GM21786 (cell line): ENCODE data around the gene DEPDC5.

Experiments used
- ATAC-seq: cut with Tn5 transposase; IDR thresholded peaks from one replicate; pipeline ENCODE4 v1.9.1; 2021; ENCODE audit not compliant: unreplicated experiment

DEPDC5 gene

DNA sequence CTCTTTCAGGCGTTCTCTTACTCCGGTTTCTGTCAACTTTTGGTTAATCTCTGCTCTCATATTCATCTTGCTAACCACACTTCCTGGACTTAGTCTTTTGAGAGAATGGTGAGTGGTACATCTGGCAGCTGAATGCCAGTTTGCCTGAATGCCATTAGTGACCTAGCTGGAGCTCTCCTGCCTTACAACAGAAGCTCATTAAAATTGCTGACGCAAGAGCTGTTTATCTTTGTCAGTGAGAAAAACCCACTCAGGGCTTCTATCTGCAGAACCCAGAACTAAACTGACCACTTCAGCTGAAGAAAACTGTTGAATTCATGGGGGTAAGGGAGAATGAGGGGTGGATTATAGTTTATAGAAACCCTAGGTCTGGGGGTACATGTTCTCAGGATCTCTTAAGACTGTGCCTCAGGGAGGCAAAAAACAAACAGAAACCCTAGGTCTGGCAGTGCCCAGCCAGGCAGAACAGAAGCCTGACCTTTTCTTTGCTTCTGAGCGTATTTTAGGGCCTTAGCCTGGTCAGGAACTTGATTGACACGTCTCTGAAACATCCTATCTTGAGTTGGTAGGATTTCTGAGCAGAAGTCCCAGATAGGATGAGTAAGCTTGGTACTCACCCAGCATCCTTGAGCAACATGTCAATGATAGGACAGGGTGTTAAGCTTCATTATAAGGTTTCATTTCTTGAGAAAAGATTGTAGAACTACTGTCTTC lies 137.7 kb downstream of the DEPDC5 start:
- ATAC-seq: no peak

DNA sequence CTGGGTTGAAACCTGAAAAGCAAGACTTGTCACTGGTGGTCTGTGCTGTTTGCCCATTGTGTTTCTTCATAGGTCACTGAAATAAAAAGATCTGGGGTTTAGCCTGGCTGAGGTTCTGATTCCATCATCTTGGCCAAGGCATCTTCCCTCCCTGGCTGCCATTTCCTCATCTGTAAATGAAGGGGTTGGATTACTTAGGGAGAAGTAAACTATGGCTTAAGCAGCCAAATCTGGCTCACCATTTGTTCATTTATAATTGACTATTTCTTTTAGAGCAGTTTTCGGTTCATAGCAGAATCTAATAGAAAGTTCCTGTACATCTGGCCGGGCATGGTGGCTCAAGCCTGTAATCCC lies 138.2 kb downstream of the DEPDC5 start:
- ATAC-seq: no peak

DNA sequence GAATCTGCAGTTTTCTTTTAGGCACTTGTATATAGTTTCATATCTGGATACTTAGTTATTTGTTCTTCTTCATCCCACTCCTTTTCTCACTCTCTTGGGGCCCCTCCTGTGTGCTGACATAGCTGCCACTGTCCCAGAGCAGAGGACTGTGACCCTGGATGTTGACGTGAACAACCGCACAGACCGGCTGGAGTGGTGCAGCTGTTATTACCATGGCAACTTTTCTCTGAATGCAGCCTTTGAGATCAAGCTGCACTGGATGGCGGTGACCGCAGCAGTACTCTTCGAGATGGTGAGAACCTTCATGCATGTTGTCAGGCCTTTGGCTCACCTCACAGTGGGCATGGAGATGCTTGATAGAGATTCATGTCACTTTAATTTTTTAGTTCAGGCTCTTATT lies 139.6 kb downstream of the DEPDC5 start:
- no peak for ATAC-seq

DNA sequence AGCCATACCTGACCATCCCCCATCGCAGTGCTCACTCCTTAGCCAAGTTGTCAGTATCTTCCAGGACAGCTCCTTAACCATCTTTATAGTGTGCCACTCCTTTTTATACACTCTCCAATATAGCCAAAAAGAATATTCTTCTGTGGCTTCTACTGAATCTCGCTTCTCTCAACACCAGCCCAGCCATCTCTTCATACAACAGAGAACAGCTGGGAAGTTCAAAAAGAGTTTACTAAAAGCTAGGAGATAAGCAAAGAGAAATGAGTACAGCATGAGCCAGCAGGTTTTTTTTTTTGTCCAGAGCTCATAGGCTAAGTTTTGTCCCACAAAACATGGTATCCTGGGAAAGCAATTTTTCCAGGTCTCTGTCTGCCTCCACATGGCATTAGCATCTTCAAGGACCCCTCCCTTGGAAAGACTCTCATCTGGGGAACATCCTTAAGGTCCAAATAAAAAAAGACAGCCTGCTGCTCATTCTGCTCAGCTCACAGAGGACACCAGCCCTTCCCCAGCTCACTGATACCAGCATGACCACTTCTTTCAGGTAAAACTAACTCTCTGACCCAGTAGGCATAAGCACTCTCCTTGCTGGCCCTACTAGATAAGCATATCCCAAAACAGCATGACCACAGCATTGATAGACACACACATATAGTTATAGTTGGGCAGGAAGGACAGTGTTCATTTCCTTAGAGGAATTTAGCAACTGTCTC lies 141.7 kb downstream of the DEPDC5 start:
- no peak for ATAC-seq

DNA sequence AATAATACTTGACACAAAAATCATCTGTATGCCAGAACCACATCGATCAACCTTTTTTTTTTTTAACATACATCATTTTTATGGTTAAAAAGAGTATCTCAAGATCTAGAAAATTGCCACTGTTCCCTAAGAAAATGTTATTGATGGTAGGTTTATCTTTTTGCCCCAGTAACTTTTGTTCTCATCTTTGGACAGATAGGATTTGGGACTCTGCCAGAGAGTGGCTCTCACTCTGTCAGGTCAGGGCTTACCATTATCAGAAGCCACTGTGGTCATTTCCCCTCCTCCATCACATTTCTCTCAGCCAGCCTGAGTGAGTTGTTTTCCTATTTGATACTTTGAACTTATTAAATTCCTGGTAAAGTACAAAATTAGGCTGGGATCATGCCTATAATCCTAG lies 142.7 kb downstream of the DEPDC5 start:
- ATAC-seq: no peak

DNA sequence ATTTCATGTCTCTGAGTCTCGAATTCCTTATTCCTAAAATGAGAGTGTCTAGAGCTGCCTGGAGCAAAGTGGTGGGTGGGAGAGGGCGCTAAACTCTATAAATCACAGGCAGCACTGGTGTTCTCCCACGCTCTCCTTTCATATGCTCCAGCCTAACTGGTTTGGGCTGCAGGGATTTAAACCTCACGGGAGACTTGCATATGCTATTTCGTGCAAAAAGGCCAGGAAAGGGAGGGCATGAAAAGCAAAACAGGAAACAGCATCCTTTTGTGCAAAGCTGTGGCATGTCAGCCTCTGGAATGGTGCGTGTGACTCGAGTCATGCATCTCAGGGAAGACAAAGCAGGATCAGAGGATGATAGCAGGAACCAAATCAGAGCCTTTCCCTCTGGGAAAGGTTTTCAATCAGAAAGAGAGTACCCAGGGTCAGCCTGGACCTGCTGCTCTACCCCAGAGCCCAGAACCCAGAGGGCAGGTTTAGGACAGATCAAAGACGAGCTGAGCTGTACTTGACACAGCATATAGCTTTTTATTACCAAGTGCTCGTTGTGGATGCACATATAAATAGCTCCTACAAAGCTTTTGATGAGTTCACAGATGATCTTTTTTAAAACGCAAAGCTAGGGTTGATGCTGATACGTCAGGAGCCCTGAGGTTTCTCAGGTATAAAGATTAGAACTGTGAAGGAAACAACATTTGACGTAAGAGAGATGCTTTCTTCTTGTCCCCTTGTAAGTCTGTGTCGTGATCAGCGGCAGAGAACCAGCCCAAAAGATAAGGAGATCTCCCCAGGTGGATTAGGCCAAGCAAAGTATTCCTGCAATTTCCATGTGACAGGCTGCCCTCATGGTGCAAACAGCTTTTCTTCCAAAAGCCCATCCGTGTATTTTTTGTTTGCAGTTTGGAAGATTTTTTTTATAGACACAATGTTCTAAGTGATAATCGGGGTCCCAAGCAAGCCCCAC lies 144.3 kb downstream of the DEPDC5 start:
- no peak for ATAC-seq

DNA sequence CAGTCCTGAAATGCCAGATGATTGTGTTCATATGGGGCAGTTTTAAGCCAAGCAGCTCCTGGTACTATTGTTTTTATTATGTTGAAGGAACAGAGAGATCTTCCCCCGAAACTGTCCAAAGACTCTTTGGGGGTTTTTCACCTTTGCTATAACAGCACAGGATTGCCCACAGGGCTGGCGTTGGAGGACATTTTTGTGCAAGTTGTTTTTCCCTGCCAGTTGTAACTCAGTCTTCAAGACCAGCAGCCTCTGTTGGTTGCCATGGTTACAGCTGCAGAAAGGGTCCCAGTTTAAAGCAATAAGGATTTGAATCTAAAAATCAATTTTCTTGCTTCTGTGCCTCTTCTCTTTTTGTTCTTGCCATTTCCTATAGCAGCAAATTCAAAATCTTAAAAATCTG lies 145.1 kb downstream of the DEPDC5 start:
- no peak for ATAC-seq

DNA sequence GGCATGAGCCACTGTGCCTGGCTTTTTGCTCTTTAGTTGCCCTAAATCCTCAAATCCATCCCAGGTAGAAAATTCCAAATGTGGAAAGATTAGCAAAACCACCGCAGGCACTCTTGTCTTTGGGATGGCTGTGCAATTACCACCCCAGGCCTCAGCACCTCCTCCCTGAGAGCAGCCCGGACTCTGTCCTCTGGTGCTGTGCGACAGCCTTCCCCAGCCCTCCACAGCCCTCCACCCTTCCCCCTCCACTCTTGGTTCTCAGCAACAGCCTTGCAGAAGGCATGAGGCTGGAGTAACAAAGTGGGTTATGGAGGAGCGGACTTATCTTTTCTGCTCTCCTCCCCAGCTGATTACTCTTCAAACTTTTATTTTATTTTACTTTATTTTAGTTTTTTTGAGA lies 145.8 kb downstream of the DEPDC5 start:
- ATAC-seq: no peak

DNA sequence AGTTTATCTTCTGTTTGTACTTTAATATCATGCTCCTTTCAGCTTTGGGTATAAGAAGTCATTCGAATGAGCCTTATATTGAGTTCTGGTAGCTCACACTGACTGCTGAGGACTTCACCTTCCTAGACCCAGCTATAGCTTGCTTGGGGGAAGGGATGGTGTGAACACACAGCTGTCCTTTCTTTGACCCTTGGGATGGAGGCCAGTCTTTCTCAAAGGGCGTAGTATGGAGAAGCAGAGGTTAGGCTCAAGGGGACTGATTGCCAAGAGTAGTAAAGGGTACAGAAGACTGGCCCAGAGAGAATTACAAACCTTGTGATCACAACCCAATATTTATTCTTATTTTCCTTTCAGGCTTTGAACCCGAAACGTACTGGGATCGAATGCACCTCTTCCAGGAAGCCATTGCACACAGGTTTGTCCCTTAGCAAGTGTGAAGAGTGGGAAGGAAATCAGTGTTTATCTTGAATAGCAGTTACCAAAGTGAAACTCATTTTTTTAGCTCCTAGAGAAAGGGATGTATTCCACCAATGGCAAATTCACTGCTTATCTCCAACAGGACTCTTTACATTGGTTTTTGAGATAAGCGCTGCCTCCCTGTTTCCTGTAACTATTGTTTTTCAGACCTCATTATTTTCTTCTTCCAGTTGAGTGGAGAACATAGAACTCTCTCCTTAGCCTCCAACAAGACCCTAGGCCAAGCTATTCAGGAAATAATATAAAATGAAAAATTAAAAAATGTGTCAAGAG lies 147.7 kb downstream of the DEPDC5 start:
- no peak for ATAC-seq

DNA sequence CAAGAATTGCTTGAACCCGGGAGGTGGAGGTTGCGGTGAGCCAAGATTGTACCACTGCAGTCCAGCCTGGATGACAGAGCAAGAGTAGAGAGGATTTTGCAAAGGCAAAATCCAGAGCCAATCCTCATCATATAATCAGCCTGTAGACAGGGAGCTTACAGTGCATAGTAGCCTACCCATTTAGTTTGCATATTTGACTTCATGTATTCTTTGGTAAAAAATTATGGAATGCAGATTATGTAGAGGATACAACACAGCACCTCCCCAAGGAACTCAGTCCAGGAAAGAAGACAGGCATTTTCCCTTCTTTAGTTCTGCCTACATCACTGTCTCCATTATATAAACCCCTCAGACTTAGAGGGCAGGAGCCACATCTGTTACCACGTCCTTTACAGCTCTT lies 150.8 kb downstream of the DEPDC5 start:
- no peak for ATAC-seq

DNA sequence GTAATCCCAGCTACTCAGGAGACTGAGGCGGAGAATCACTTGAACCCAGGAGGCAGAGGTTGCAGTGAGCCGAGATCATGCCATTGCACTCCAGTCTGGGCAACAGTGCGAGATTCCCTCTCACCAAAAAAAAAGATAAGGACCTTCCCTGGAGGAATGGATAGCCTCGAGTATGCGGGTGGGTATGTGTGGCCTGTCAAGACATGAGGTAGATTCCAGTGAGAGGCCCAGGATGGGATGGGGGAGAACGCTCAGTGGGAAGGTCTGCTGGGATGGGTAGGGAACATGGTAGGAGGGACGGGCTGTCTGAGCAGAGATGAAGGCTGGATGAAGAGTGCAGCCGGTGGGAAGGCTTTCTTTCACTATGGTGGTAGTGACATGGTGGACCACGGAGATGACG lies 151.5 kb downstream of the DEPDC5 start:
- no peak for ATAC-seq

DNA sequence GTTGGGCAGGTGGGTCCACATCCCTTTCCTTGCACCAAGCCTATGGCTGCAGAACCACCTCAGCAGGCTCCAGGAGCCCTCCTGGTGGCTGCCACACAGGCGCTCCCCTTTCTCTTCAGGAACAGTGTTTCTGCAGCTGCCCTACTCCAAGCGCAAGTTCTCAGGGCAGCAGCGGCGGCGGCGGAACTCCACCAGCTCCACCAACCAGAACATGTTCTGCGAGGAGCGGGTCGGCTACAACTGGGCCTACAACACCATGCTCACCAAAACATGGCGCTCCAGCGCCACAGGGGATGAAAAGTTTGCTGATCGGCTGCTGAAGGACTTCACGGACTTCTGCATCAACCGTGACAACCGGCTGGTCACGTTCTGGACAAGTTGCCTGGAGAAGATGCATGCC lies 152.3 kb downstream of the DEPDC5 start:
- ATAC-seq: no peak

DNA sequence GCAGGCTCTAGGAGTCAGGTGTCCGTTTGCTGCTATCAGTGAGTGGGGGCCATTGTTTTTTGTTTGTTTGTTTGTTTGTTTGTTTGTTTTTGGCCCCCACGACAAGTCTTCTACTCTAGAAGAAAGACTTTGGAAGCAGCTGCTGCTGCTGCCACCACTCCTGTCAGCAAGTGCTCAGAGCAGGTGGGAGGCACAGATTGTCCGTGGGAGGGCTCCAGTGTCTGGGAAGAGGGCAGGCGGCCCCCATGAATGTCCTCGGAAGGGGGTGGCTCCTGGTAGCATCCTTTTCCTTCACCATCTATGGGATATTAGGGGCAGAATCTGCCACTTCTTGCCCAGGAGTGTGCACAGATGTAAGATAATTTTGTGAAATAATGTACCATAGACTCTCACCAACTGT lies 152.8 kb downstream of the DEPDC5 start:
- ATAC-seq: no peak

DNA sequence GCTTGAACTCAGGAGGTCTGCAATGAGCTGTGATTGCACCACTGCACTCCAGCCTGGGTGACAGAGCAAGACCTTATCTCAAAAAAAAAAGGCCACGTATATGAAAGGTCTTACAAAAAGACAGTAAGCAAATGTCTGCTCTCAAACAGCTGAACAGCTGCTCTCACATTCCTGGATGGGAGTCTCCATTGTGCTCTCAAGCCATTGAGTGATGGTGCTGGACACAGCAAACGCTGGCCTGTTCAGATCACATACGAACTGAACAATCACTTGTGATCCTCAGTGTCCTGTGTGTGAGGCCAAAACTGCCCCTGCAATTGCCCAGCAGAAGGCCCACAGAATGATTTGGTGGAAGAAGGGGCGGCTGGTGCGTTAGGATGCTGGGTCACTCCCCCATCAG lies 156.2 kb downstream of the DEPDC5 start:
- no peak for ATAC-seq

DNA sequence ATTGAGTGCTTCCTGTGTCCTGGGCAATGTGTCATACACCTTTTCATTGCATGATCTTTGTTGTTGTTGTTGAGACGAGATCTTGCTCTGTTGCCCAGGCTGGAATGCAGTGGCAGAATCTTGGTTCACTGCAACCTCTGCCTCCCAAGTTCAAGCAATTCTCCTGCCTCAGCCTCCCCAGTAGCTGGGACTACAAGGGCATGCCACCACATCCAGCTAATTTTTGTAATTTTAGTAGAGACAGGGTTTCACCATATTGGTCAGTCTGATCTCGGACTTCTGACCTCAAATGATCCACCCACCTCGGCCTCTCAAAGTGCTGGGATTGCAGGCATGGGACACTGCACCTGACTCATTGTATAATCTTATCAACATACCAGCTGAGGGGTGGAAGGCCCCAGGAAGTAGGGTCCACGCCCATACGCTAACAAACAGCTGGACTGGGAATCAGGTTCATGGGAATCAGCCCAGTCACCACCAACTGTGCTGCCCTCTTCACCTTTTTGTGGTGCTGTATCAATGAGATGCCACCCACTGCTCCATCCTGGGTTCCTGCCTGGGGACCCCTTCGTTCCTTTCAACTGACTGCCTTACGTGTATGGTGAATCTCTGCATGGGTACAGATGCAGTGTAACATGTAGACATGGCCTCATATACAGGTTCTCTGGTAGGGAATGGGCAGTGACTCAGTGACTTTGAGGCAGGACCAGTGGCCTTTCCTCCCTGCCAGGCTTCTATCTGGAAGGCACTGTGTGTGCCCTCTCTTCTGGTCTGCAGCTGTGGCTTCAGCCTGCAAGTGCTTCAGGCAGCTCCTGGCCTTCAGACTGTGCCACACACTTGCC lies 158.0 kb downstream of the DEPDC5 start:
- ATAC-seq: no peak

DNA sequence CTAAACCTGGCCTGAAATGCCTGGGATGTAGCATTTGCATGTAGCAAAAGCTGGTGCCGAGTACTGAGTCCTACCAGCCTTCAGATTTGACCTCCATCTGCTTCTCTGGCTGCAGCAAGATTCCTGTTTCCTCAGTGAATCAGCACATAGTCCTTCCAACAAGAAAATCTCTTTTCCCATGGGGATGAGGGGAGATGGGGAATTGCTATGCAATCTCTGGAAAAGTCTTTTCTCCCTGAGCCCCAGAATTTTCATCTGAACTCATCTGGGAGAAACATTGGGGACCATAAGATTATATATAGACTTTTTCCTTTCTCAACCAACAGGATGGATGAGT lies 158.6 kb downstream of the DEPDC5 start:
- ATAC-seq: no peak

DNA sequence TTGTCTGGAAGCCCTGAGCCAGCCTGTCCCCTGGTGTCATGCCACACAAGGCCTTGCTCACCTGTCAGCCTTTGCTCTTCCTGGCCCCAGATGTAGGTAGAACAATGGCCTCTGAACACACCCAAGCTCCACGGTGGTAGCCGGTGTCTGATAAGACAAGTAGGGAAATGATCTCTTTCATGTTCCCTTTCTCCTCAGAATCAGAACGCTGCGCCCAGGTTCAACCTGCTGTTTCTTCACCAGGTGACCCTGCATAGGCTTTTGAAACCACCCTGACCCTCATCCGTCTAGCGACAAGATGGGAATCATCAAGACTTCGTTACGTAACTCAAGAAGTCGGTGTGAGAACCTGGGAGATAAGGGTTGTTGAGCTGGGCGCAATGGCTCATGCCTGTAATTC lies 161.8 kb downstream of the DEPDC5 start:
- no peak for ATAC-seq

DNA sequence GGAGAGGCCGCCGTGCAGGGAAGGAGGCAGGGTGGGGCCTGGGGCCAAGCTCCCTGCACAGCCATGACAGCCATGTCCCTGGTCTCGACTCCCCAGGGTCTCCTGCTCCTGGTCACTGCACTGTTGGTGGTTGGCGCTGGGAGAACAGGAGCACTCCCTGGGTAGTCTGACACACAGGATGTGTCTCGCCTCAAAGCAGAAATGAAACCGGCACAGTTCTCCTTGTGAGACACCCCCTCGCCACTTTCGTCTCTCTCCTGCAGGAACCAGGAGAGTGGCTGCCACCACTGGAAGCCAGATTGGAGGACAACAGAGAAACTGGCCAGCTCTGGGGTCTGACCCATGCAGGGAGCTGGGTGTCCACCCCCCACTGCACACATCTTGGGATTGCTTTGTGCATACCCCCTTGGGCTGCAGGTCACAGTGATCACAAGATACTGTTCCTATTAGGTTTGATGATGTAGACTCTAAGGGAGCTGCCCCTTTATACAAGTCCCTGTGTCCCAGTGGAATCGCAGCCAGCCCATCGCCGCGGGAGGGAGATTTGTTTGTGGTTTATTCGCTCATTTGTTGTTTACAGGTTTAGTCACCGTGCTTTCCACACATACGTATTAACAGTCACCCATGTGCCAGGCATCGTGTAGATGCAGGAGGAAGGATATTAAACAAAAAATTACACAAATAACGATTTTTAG lies 163.6 kb downstream of the DEPDC5 start:
- ATAC-seq: no peak

DNA sequence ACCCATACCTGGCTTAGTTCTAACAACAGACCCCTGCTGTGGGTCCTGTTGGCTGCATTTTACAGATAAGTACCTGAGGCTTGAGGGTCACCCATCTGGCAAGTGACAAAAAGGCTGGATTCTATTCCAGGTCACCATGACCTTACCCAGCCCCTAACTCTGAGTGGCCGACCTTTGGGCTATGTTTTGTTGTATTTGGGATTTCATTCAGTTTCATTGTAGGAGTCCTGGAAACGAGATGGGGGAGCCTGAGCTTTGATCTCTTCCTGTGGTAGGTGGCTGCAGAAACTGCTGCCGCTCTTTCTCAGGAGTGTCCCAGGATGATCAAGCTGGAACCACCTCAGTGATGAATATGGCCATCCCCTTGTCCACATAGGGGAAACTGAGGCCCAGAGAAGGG lies 165.9 kb downstream of the DEPDC5 start:
- no peak for ATAC-seq

DNA sequence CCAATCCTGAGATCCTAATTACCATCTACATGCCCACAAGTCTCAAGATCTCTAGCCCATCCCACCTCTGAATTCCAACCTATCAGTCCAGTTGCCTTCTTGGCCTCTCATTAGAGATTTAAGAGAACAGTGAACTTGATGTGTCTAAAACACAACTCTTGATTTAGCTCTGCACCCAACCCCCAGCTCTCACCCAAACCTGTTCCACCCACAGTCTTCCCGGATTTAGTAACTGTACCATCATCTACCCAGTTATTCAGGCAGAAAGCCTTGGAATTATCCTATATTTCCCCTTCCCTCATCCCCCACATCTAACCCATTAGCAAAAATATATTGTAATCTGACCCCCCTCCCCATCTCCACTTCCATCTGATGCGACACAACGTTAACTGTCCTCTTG lies 166.5 kb downstream of the DEPDC5 start:
- ATAC-seq: no peak
